CD8-positive, alpha-beta memory T cell (primary cell): ENCODE results near the gene ANKRD17. TPM values are rescaled to one million over a fixed set of nuclear protein-coding genes. Genes with fewer than 3 reads are reported as not detected.

Experiments used
- CTCF ChIA-PET: fragments of 350-600 bp; sonication (Branson Sonifier 250); formaldehyde crosslinking; loops from one replicate; lab custom pipeline; 2021; ENCODE audit warnings: antibody characterized with exemption; lab: Charles Lee
- POLR2A ChIA-PET: fragments of 350-600 bp; sonication (Branson Sonifier 250); formaldehyde crosslinking; loops from one replicate; lab custom pipeline; 2021; ENCODE audit warnings: antibody characterized with exemption; lab: Charles Lee
- DNase-seq, 5 donors: peaks; one replicate each; pipeline versions ENCODE4 v3.0.0 to v3.0.0-alpha.2; 2020 to 2022; ENCODE audit warnings: mixed read lengths in 1 of 5
- H3K27ac ChIP-seq: one replicate; pipeline ENCODE4 v1.7.0; 2013; ENCODE audit warnings: low read depth, mild to moderate bottlenecking, low read length, moderate library complexity
- H3K27me3 ChIP-seq: 2 replicates; pipeline ENCODE4 v1.7.0; 2013; ENCODE audit warnings: low read length, mild to moderate bottlenecking; ENCODE audit not compliant: insufficient read depth, poor library complexity, severe bottlenecking
- H3K36me3 ChIP-seq: 2 replicates; pipeline ENCODE4 v1.7.0; 2013; ENCODE audit warnings: mild to moderate bottlenecking, low read length, moderate library complexity; ENCODE audit not compliant: insufficient read depth
- H3K4me1 ChIP-seq: 2 replicates; pipeline ENCODE4 v1.7.0; 2013; ENCODE audit warnings: mild to moderate bottlenecking, low read length, moderate library complexity; ENCODE audit not compliant: insufficient read depth
- H3K4me3 ChIP-seq: 2 replicates; pipeline ENCODE4 v1.7.0; 2013; ENCODE audit warnings: mild to moderate bottlenecking, low read length
- H3K9me3 ChIP-seq: 2 replicates; pipeline ENCODE4 v1.7.0; 2013; ENCODE audit warnings: mild to moderate bottlenecking, low read length
- H3K27ac Mint-ChIP-seq, 8 donors: one replicate each; pipeline ENCODE4 v1.8.0; 2020 to 2021; ENCODE audit warnings: mixed read lengths in 8 of 8, mild to moderate bottlenecking in 6 of 8, inconsistent platforms in 3 of 8, moderate library complexity in 3 of 8
- H3K27me3 Mint-ChIP-seq, 2 donors: one replicate each; pipeline ENCODE4 v1.8.0; 2020 to 2021; ENCODE audit warnings: mixed read lengths in 2 of 2, mild to moderate bottlenecking in 1 of 2, moderate library complexity in 1 of 2
- H3K36me3 Mint-ChIP-seq, 3 donors: one replicate each; pipeline ENCODE4 v1.8.0; 2020 to 2021; ENCODE audit warnings: mixed read lengths in 3 of 3, inconsistent platforms in 1 of 3, mild to moderate bottlenecking in 1 of 3
- H3K4me1 Mint-ChIP-seq, 3 donors: one replicate each; pipeline ENCODE4 v1.8.0; 2020 to 2021; ENCODE audit warnings: mixed read lengths in 3 of 3, inconsistent platforms in 1 of 3, mild to moderate bottlenecking in 1 of 3
- H3K4me3 Mint-ChIP-seq, 7 donors: one replicate each; pipeline ENCODE4 v1.8.0; 2020 to 2021; ENCODE audit warnings: mixed read lengths in 7 of 7, mild to moderate bottlenecking in 6 of 7, moderate library complexity in 4 of 7, inconsistent platforms in 2 of 7
- H3K9me3 Mint-ChIP-seq, 5 donors: one replicate each; pipeline ENCODE4 v1.8.0; 2020 to 2022; ENCODE audit warnings: mixed read lengths in 5 of 5, mild to moderate bottlenecking in 3 of 5, moderate library complexity in 2 of 5, inconsistent platforms in 1 of 5
- polyA plus RNA-seq: library from polyadenylated mRNA; unstranded; fragments of 300-500 nt; fragmentation: Illumina TruSeq; gene quantifications from one replicate; pipeline ENCODE4 v1.2.3, GENCODE V29; 2021
- total RNA-seq, 2 experiments: library from RNA; stranded (reverse); gene quantifications; one replicate each; pipeline ENCODE4 v1.2.3, GENCODE V29; 2021

ANKRD17 gene
- total and polyA plus RNA-seq, 3 experiments from 2014 or later, result 15.7 to 61.9 (median 57.6) TPM

GRCh38 chr4:73245955-73246354, 12.6 kb downstream of the ANKRD17 start:
- peaks cover 36% of the 10 kb centered on the region for H3K4me1 ChIP-seq
- no peaks in the 10 kb centered on the region for H3K36me3 ChIP-seq
- H3K4me1 Mint-ChIP-seq, result peaks cover 67 to 86% (median 85%) of the 10 kb centered on the region in 3 donors
- CTCF ChIA-PET, result no interaction called here
- peaks cover 0 to 27% (median 5%) of the 10 kb centered on the region in 3 donors for H3K36me3 Mint-ChIP-seq
- H3K4me3 Mint-ChIP-seq, result peak overlapping the region in 4 of 7 donors; percentile 11 to 17 (median 16)
- no peak overlapping the region for H3K4me3 ChIP-seq
- H3K9me3 ChIP-seq, result no peaks in the 10 kb centered on the region
- no peak for DNase-seq
- no peaks in the 10 kb centered on the region for H3K27me3 Mint-ChIP-seq
- no peak overlapping the region for H3K27ac ChIP-seq
- no peaks in the 10 kb centered on the region for H3K27me3 ChIP-seq
- POLR2A ChIA-PET, result no interaction called here
- no peaks in the 10 kb centered on the region for H3K9me3 Mint-ChIP-seq
- H3K27ac Mint-ChIP-seq, result peak overlapping the region in 5 of 8 donors; percentile 2 to 18 (median 8)

- no peak for DNase-seq
- CTCF ChIA-PET, result no interaction called here
- H3K27me3 Mint-ChIP-seq, result no peaks in the 10 kb centered on the region
- no peaks in the 10 kb centered on the region for H3K9me3 Mint-ChIP-seq
- Histone ChIP-seq H3K27ac (no peak overlapping the region), H3K27me3 (no peaks in the 10 kb centered on the region), H3K36me3 (no peaks in the 10 kb centered on the region), H3K4me1 (peaks cover 36% of the 10 kb centered on the region), H3K9me3 (no peaks in the 10 kb centered on the region), H3K4me3 (no peak overlapping the region)
- H3K27ac Mint-ChIP-seq, result peak overlapping the region in 5 of 8 donors; percentile 10 to 77 (median 39)
- H3K4me1 Mint-ChIP-seq, result peaks cover 61 to 83% (median 80%) of the 10 kb centered on the region in 3 donors
- H3K4me3 Mint-ChIP-seq, result peak overlapping the region in 3 of 7 donors; percentile 2 to 62 (median 13)
- H3K36me3 Mint-ChIP-seq, result peaks cover 0 to 22% (median 2%) of the 10 kb centered on the region in 3 donors
- POLR2A ChIA-PET, result no interaction called here
Measured at GRCh38 chr4:73244945-73245601, 13.5 kb downstream of the ANKRD17 start.

DNA sequence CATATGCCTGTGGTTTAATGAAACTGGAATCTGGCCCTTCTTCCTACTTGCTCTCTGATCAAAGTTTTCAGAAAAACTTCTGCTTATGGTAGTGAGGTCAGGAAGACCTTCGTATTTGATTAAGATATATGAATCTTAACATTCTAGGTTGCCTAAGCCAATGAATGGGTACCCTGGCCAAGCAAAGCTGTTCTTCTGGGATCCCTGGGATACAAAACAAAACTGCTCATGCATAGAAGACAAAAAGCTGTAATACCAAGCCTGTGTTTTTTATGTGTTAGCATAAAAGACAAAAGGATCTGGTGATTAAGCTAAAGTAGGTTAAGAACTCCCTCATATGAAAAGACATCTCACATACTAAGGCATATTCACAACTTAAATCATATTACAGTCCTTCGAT, 21.6 kb downstream of the ANKRD17 start:
- Mint-ChIP-seq H3K27ac (peak overlapping the region in 7 of 8 donors; percentile 1 to 76 (median 44)), H3K27me3 (no peaks in the 10 kb centered on the region), H3K36me3 (peaks cover 7 to 39% (median 15%) of the 10 kb centered on the region in 3 donors), H3K4me3 (no peak overlapping the region), H3K9me3 (no peaks in the 10 kb centered on the region), H3K4me1 (peaks cover 51 to 69% (median 62%) of the 10 kb centered on the region in 3 donors)
- Histone ChIP-seq H3K4me3 (no peak overlapping the region), H3K27me3 (no peaks in the 10 kb centered on the region), H3K36me3 (peaks cover 8% of the 10 kb centered on the region), H3K4me1 (peaks cover 5% of the 10 kb centered on the region), H3K9me3 (no peaks in the 10 kb centered on the region), H3K27ac (no peak overlapping the region)
- POLR2A ChIA-PET, result no interaction called here
- CTCF ChIA-PET, result no interaction called here
- DNase-seq, result no peak

GRCh38 chr4:73236151-73236550, 22.4 kb downstream of the ANKRD17 start:
- CTCF ChIA-PET, result no interaction called here
- H3K9me3 Mint-ChIP-seq, result no peaks in the 10 kb centered on the region
- H3K4me3 ChIP-seq, result no peak overlapping the region
- no peaks in the 10 kb centered on the region for H3K9me3 ChIP-seq
- DNase-seq, result no peak
- H3K27me3 ChIP-seq, result no peaks in the 10 kb centered on the region
- no peaks in the 10 kb centered on the region for H3K27me3 Mint-ChIP-seq
- H3K36me3 ChIP-seq, result peaks cover 8% of the 10 kb centered on the region
- peaks cover 52 to 71% (median 65%) of the 10 kb centered on the region in 3 donors for H3K4me1 Mint-ChIP-seq
- POLR2A ChIA-PET, result no interaction called here
- H3K4me1 ChIP-seq, result peaks cover 5% of the 10 kb centered on the region
- H3K36me3 Mint-ChIP-seq, result peaks cover 7 to 44% (median 19%) of the 10 kb centered on the region in 3 donors
- peak overlapping the region in 4 of 8 donors; percentile 17 to 35 (median 27) for H3K27ac Mint-ChIP-seq
- H3K27ac ChIP-seq, result no peak overlapping the region
- no peak overlapping the region for H3K4me3 Mint-ChIP-seq

DNA sequence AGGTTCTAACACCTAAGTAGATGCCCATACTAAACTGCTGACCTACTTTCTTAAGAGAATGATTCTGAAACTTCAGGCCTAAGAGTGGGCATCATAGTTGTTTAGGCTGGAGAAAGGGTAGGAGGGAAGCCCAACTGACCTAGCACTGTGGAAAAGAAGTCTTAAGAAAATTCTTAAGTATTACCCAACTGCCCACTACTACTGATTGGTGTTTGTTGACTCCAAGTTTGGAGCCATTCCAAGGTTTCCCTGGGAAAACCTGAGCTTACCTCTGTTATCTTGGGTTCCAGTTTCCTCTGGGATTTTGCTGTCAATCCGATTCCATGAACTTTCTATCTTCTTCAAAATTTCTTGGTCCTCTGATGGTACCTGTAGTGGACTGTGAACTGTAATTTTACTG, 23.9 kb downstream of the ANKRD17 start:
- Histone ChIP-seq H3K27ac (no peak overlapping the region), H3K27me3 (no peaks in the 10 kb centered on the region), H3K4me1 (peaks cover 5% of the 10 kb centered on the region), H3K9me3 (no peaks in the 10 kb centered on the region), H3K36me3 (peaks cover 8% of the 10 kb centered on the region), H3K4me3 (no peak overlapping the region)
- Mint-ChIP-seq H3K27ac (peak overlapping the region in 2 of 8 donors; percentile 0 to 20), H3K9me3 (no peaks in the 10 kb centered on the region), H3K27me3 (no peaks in the 10 kb centered on the region), H3K4me1 (peaks cover 50 to 72% (median 67%) of the 10 kb centered on the region in 3 donors), H3K4me3 (no peak overlapping the region), H3K36me3 (peaks cover 7 to 49% (median 19%) of the 10 kb centered on the region in 3 donors)
- CTCF ChIA-PET, result no interaction called here
- POLR2A ChIA-PET, result no interaction called here
- no peak for DNase-seq

- no peak overlapping the region for H3K4me3 Mint-ChIP-seq
- CTCF ChIA-PET, result no interaction called here
- peaks cover 29 to 44% (median 39%) of the 10 kb centered on the region in 3 donors for H3K4me1 Mint-ChIP-seq
- H3K27me3 Mint-ChIP-seq, result no peaks in the 10 kb centered on the region
- H3K4me3 ChIP-seq, result no peak overlapping the region
- no peak overlapping the region for H3K27ac ChIP-seq
- no peaks in the 10 kb centered on the region for H3K4me1 ChIP-seq
- DNase-seq, result no peak
- H3K9me3 ChIP-seq, result no peaks in the 10 kb centered on the region
- peaks cover 8% of the 10 kb centered on the region for H3K36me3 ChIP-seq
- peaks cover 0 to 3% (median 0%) of the 10 kb centered on the region in 5 donors for H3K9me3 Mint-ChIP-seq
- peak overlapping the region in 6 of 8 donors; percentile 4 to 70 (median 30) for H3K27ac Mint-ChIP-seq
- POLR2A ChIA-PET, result no interaction called here
- H3K27me3 ChIP-seq, result no peaks in the 10 kb centered on the region
- peaks cover 6 to 46% (median 19%) of the 10 kb centered on the region in 3 donors for H3K36me3 Mint-ChIP-seq
Measured at GRCh38 chr4:73231518-73232487, 26.8 kb downstream of the ANKRD17 start.

- H3K27ac Mint-ChIP-seq, result peak overlapping the region in 5 of 8 donors; percentile 18 to 70 (median 57)
Measured at GRCh38 chr4:73230865-73231517, 27.6 kb downstream of the ANKRD17 start.

More at GRCh38 chr4:73230865-73231517, 27.6 kb downstream of the ANKRD17 start:
- Histone ChIP-seq H3K36me3 (peaks cover 8% of the 10 kb centered on the region), H3K4me3 (no peak overlapping the region), H3K4me1 (no peaks in the 10 kb centered on the region), H3K27me3 (no peaks in the 10 kb centered on the region), H3K9me3 (no peaks in the 10 kb centered on the region), H3K27ac (peak overlapping the region; percentile 3)
- CTCF ChIA-PET, result no interaction called here
- POLR2A ChIA-PET, result no interaction called here
- peaks cover 3 to 43% (median 19%) of the 10 kb centered on the region in 3 donors for H3K36me3 Mint-ChIP-seq
- H3K27me3 Mint-ChIP-seq, result no peaks in the 10 kb centered on the region
- H3K4me1 Mint-ChIP-seq, result peaks cover 26 to 39% (median 36%) of the 10 kb centered on the region in 3 donors
- DNase-seq, result no peak
- no peak overlapping the region for H3K4me3 Mint-ChIP-seq
- H3K9me3 Mint-ChIP-seq, result peaks cover 0 to 3% (median 0%) of the 10 kb centered on the region in 5 donors
